Right lobe of liver (tissue), 6 donors: ENCODE measurements around the gene SZRD1. TPM values are rescaled to one million over a fixed set of nuclear protein-coding genes. Genes with fewer than 3 reads are reported as not detected.

ENCODE experiments used
- ATAC-seq, 4 donors: fragments of 200-7000 bp; cut with Tn5 transposase; one replicate each; pipeline ENCODE4 v1.9.1; 2020; ENCODE audit warnings: mild to moderate bottlenecking in 4 of 4, moderate library complexity in 4 of 4
- DNase-seq, 3 donors: peaks; one replicate each; pipeline ENCODE4 v3.0.0-alpha.2; 2020
- H3K27ac ChIP-seq, 3 donors: fragments of 200-600 bp; one replicate each; pipeline ENCODE4 v1.8.0; 2022
- H3K27me3 ChIP-seq, 2 donors: fragments of 200-600 bp; one replicate each; pipeline ENCODE4 v1.8.0; 2022
- H3K36me3 ChIP-seq, 4 donors: fragments of 200-600 bp; sonication (generic) in 1 of 4; one replicate each; pipeline versions ENCODE4 v1.5.1 to v1.8.0; 2017 to 2022; ENCODE audit warnings: control low read depth in 1 of 4
- H3K4me1 ChIP-seq, 4 donors: fragments of 200-600 bp; sonication (generic) in 1 of 4; one replicate each; pipeline versions ENCODE4 v1.5.1 to v1.8.0; 2017 to 2022; ENCODE audit warnings: control low read depth in 1 of 4
- H3K4me3 ChIP-seq, 3 donors: fragments of 200-600 bp; one replicate each; pipeline ENCODE4 v1.8.0; 2022
- H3K9me3 ChIP-seq, 4 donors: fragments of 200-600 bp; sonication (generic) in 1 of 4; one replicate each; pipeline versions ENCODE4 v1.5.1 to v1.8.0; 2017 to 2022; ENCODE audit warnings: control low read depth in 1 of 4
- POLR2A ChIP-seq: fragments of 450-650 bp; IDR thresholded peaks from one replicate; pipeline ENCODE4 v1.6.1; 2017; ENCODE audit warnings: antibody characterized with exemption, mild to moderate bottlenecking
- WGBS: methylation state at CpG from one replicate; pipeline ENCODE4 v1.1.6; 2018; ENCODE audit warnings: low coverage, low lambda C conversion rate; ENCODE audit not compliant: insufficient coverage; ENCODE audit errors: missing lambda C conversion rate; 5-methylcytosine and 5-hydroxymethylcytosine counted together
- intact Hi-C, 2 donors: fragments of 100-400 bp; cut with DNase I; formaldehyde crosslinking; loops; one replicate each; pipeline versions ENCODE4 v1.11.2 to v1.14.1; 2022
- total RNA-seq, 6 experiments: library from RNA; depleted of rRNA in 2 of 6; stranded (reverse); fragments of >200 nt in 2 of 6; fragmentation: NEBNext Ultra II Directional in 3 of 6; extraction: Animal tissue kit (Norgen Biotek cat#: 25700) in 3 of 6; gene quantifications; one replicate each; pipeline versions ENCODE4 v1.1.0 to v1.2.4, GENCODE V29; 2016 to 2023
- TF ChIP-seq, protein P1 (sequence below), 4 donors: fragments of 200-600 bp in 3 of 4; fragments of 450-650 bp in 1 of 4; IDR thresholded peaks; one replicate each; pipeline versions ENCODE4 v1.5.1 to v1.8.0; 2016 to 2022; ENCODE audit warnings: antibody characterized with exemption in 4 of 4, mild to moderate bottlenecking in 2 of 4
- donor health status: DM: no; HTN: yes; CAD: no.
- donor health status: DM: no; HTN: no; CAD: no.
- donor health status: DM: no; HTN: no; CAD: no.
- donor health status: DM: no; HTN: yes; CAD: no.
- donor health status: DM: no; HTN: yes; CAD: no.

The SZRD1 gene
- total RNA-seq, 6 experiments from 2014 or later = 41.4 to 57.8 (median 47.5) TPM

DNA sequence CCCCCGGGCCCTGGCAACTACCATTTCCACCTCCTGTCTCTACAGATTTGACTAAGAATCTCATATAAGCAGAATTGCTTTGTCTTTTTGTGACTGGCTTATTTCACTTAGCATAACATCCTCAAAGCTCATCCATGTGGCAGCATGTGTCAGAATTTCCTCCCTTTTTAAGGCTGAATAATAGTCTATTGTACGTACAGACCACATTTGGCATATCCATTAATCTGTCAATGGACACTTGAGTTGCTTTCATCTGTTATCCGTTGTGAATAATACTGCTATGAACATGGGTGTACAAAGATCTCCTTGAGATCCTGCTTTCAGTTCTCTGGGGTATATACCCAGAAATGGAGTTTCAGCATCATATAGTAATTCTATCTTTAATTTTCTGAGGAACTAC lies 46.1 kb downstream of the SZRD1 start:
- Histone ChIP-seq H3K4me1 (no peaks in the 10 kb centered on the region), H3K9me3 (no peaks in the 10 kb centered on the region), H3K27ac (no peak overlapping the region), H3K36me3 (no peaks in the 10 kb centered on the region), H3K4me3 (no peak overlapping the region), H3K27me3 (no peaks in the 10 kb centered on the region)
- TF ChIP-seq POLR2A = no peak
- TF ChIP-seq, protein P1, sequence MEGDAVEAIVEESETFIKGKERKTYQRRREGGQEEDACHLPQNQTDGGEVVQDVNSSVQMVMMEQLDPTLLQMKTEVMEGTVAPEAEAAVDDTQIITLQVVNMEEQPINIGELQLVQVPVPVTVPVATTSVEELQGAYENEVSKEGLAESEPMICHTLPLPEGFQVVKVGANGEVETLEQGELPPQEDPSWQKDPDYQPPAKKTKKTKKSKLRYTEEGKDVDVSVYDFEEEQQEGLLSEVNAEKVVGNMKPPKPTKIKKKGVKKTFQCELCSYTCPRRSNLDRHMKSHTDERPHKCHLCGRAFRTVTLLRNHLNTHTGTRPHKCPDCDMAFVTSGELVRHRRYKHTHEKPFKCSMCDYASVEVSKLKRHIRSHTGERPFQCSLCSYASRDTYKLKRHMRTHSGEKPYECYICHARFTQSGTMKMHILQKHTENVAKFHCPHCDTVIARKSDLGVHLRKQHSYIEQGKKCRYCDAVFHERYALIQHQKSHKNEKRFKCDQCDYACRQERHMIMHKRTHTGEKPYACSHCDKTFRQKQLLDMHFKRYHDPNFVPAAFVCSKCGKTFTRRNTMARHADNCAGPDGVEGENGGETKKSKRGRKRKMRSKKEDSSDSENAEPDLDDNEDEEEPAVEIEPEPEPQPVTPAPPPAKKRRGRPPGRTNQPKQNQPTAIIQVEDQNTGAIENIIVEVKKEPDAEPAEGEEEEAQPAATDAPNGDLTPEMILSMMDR (IDR thresholded peaks at IDR 0.05) = no peak
- DNase-seq = no peak
- ATAC-seq = no peak
- intact Hi-C loops = no loop called here
- WGBS = 90% methylated on average over 3 of the region's 3 CpGs

DNA sequence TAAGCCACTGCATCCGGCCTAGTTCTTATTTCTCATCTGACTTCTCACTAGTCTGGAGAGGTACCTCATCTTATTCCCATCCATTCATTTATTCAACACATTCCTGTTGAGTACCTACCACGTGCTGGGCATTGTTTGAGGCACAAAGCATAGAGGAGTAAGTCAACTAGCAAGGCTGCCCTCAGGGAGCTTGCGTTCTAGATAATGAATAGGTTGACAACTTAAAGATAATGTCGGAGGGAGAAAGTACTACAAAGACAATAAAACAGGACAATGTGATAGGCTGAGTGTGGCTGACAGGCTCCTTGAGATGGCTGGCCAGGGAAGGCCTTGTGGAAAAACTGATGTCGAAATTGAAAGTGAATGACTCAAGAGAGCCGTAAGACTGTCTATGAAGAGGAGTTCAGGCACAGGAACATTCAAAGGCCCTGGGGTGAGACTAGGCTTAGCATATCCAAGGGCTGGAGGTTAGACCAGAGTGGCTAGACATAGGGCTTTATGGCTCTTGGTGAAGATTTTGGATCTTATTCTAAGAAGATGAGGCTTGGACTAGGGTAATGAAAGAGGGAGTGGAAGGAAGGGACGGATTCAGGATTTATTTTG lies 51.9 kb downstream of the SZRD1 start:
- Histone ChIP-seq H3K4me3 (no peak overlapping the region), H3K27me3 (no peaks in the 10 kb centered on the region), H3K9me3 (no peaks in the 10 kb centered on the region), H3K4me1 (no peaks in the 10 kb centered on the region), H3K27ac (no peak overlapping the region), H3K36me3 (no peaks in the 10 kb centered on the region)
- DNase-seq (no peak), ATAC-seq (no peak)
- 85% methylated on average over 5 of the region's 7 CpGs for WGBS
- intact Hi-C loops = no loop called here
- TF ChIP-seq, protein P1 (IDR thresholded peaks at IDR 0.05) = no peak
- TF ChIP-seq POLR2A = no peak

DNA sequence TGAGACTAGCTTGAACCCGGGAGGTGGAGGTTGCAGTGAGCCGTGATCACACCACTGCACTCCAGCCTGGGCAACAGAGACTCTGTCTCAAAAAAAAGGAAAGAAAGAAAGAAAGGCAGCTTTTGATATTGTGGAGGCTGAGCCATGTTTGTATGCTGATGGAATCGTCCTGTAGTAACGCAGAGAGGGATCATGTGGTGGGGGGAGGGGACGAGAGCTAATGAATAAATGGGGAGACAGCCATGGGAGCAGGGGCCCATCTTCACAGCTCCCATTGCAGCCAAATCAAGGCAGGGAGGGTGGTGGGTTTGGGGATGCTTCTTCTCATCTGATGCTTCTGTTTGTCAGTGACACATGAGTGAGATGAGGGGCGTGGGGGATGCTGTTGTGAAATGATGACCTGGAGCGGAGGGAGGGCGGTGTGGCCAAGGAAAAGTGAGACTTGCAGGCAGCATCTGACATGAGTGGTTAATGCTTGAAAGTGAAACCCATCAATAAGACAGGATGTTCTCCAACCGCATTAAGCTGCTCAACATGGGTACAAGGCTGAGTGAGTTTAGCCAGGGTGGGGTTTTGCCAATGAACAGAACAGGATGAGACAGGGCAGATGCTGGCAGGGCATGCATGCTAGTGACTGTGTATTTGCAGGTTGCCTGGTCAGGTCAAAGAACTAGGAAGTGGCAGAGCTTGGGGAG lies 53.5 kb downstream of the SZRD1 start:
- no peak overlapping the region for H3K27ac ChIP-seq
- H3K9me3 ChIP-seq = no peaks in the 10 kb centered on the region
- ATAC-seq (peak in 2 of 4 donors; percentile 11 to 18), DNase-seq (no peak)
- 62% methylated on average over 7 of the region's 9 CpGs for WGBS
- H3K27me3 ChIP-seq = no peaks in the 10 kb centered on the region
- intact Hi-C loops = no loop called here
- no peaks in the 10 kb centered on the region for H3K36me3 ChIP-seq
- TF ChIP-seq, protein P1 (IDR thresholded peaks at IDR 0.05) = no peak
- TF ChIP-seq POLR2A = no peak
- H3K4me3 ChIP-seq = no peak overlapping the region
- peaks cover 0 to 6% (median 0%) of the 10 kb centered on the region in 4 donors for H3K4me1 ChIP-seq

DNA sequence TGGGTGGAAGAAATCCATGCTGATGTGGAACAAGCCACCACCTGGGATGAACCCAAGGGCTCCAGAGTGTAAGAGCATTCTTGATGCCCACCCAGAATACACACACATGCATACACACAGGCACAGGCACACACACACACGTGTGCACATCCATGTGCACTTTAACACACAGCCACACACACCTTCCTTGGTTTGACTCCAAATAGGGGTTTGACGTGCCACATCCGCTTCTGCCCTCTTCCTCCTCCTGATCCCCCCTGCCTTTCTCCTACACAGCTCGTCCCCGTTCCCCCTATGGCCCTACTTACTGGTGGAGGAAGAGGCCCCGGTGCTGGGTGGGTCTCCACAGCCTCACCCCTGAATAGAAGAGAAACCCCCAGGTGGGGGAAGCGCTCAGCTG lies 54.2 kb downstream of the SZRD1 start:
- DNase-seq = no peak
- no peak overlapping the region for H3K27ac ChIP-seq
- no peaks in the 10 kb centered on the region for H3K36me3 ChIP-seq
- no peak for ATAC-seq
- H3K4me3 ChIP-seq = no peak overlapping the region
- WGBS = 74% methylated on average over 2 of the region's 7 CpGs
- peaks cover 0 to 11% (median 0%) of the 10 kb centered on the region in 4 donors for H3K4me1 ChIP-seq
- no peak for TF ChIP-seq POLR2A
- TF ChIP-seq, protein P1 (IDR thresholded peaks at IDR 0.05) = no peak
- no peaks in the 10 kb centered on the region for H3K9me3 ChIP-seq
- intact Hi-C loops = no loop called here
- no peaks in the 10 kb centered on the region for H3K27me3 ChIP-seq
